Stimulated activated CD8-positive, alpha-beta memory T cell treated with anti-CD3 and anti-CD28 coated beads, Interleukin-15, amount 100 ng/mL, for 1 hour (primary cell): ENCODE results near the gene AIG1.
A peak's percentile ranks its signal among the peaks of the same experiment; 100 is the strongest.
"Not testable (repeated sequence)": the region's sequence is repeated elsewhere in the genome, so short reads cannot be mapped to it uniquely, and the experiment has no call there.

Experiments used
- DNase-seq: peaks from one replicate; pipeline ENCODE4 v3.0.0-alpha.2; 2020; ENCODE audit warnings: low read depth

AIG1 gene

GRCh38 chr6:143332153-143332845, 271.6 kb downstream of the AIG1 start:
- DNase-seq: no peak

- no peak for DNase-seq
Observed at GRCh38 chr6:143333081-143333480, 272.4 kb downstream of the AIG1 start.

DNA sequence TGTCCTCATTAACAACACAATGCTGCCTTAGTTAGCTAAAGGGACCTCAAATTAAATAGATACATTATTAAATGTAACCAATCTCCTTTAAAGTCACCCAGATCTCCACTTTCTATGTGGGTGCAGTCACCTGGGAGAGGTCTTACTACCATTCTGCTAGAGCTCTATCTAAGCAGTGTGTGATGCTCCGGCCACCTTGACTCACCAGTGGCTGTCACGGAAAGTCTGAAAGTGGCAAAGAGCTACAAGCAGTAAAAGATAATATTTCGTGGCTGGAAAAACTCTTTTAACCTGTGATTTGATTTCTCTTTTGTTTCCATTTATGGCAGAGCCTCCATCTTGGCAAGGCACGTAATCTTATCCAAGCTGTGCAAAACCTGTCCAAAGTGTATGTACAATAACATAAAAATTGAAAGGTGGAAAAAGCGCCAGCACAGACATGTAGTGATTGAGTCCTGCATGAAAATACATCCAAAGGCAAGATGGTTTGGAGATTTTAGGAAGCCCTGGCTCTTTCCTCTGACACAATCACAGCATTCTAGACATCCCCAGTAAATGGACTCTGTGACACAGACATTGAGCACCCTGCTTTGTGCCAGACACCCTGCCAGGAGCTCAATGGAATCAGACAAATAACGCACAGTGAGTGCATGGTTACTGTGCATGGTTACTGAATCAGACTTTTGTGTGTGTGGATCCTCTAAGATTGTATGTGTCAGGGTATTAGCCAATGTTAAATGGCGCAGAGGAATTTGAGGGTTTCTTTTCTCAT, 273.2 kb downstream of the AIG1 start:
- DNase-seq: no peak

DNA sequence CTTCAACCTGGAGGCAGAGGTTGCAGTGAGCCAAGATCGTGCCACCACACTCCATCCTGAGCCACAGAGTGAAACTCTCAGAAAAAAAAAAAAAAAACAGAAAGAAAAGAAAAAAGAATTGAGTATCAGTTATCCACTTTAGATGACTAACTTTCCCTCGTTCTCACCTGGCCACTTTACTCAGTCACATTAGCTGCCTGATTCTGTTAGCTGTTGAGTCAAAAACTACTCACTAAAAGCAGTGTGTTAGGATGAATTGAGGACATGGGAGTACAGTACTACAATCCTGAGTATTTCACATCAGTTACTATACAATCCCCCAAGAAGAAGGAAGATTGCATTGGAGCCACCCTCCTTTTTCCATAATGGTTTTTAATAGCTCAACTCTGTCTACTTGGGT, 275.2 kb downstream of the AIG1 start:
- DNase-seq: no peak

DNA sequence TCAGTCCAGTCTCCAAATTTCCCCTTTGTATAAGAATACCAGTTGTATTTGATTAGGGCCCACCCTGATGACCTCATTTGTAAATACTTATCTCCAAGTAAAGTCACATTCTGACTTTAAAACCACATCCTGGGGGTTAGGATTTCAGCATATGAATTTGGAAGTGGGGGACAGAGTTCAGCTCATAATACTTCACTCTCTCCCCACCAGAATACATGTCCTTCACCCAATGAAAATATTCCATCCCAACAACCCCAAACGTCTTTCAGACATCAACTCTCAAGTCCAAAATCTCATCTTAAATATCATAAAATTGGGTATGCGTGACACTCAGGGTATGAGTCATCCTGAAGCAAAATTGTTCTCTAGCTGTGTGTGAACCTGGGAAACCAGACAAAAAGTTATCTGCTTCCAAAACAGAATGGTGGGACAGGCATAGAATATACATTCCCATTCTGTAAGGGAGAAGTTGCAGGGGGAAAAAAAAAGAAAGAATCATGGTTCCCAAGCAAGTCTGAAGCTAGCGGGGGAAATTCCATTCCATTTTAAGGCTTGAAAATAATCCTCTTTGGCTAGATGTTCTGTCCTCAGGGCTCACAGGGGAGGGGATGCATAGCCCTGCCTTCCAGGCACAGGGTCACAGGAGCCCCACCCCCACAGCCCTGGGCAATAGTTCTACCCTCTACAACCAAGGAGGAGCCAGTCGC, 275.9 kb downstream of the AIG1 start:
- DNase-seq: no peak

DNA sequence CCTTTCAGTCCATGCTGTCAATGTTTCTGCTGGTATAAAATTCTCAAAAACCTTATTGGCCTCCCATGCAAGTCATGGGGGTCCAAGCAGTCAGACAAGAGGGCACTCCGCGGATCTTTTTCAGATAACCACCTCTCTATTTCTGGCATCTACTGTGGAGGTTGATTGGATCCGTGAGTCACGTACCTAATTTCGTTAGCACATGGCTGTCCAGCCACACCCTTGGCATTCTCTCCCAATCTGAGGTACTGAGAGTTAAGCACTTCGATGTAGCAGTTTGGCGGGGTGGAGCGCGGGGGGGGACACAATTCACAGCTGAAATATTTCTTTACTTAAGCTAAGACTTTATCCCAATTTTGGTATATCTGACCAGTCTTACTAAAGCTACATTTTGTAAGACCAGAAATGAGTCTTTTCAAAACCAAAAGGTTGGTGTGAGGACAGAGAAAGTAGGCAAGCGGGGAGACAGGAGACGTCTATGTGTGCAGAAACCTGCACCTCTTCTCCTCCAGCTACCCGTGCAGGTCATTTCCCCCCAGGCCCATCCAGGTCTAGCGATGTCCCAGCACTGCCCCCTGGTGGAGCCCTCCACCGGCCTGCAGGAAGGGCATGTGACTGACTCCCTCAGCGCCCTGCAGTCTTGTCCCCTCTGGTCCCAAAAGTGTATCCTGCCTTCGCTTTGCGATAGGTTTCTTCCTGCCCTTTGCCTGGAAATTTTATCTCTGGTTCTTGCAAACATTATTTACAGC, 276.7 kb downstream of the AIG1 start:
- peak; percentile 13 for DNase-seq

DNA sequence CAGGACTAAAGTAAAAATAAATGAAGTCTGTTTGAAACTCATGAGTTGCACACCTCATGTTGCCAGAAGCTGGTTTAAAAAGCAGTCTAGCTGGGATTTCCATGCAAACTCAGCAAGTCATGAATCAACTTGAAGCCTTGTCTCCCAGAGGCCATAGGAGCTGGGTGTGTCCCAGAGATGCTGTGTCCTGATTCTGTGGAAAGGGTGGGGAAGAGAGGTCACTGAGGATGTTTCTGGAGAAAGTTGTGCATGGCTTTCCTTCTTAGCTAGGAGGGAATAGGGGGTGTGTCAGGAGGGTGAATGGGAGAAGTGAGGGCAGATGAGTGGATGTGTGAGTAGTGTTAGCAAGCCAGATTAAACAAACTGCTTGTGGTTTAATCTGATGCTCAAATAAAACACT, 278.5 kb downstream of the AIG1 start:
- DNase-seq: no peak

DNA sequence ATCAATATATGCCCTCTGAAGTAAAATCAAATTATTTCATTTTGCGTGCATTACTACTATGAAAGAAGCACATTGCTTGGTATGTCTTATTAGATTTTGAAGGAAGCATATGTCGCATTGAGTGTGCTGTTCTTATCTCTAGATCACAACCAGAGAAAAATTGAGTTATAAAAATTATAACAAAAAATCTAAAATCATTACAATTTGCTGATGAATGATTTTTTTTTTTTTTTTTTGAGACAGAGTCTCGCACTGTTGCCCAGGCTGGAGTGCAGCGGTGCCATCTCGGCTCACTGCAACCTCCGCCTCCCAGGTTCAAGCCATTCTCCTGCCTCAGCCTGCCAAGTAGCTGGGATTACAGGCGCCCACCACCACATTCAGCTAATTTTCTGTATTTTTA, 284.8 kb downstream of the AIG1 start:
- DNase-seq: not testable (repeated sequence)

- DNase-seq: no peak
Observed at GRCh38 chr6:143346004-143346403, 285.3 kb downstream of the AIG1 start.

GRCh38 chr6:143348531-143348930, 287.8 kb downstream of the AIG1 start:
- no peak for DNase-seq

DNA sequence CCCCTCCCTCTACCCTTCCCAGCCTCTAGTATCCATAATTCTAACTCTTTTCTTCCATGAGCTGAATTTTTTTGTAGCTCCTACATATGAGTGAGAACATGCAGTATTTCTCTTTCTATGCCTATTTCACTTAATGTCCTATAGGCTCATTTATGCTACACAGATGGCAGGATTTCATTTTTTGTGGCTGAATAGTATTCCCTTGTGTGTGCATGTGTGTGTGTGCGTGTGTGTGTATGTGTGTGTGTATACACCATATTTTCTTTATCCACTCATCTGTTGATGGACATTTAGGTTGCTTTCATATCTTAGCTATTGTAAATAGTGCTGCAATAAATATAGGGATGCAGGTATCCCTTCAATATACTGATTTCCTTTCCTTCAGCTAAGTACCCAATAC, 288.8 kb downstream of the AIG1 start:
- no peak for DNase-seq

- DNase-seq: no peak
Observed at GRCh38 chr6:143356101-143356880, 295.6 kb downstream of the AIG1 start.

- no peak for DNase-seq
Observed at GRCh38 chr6:143357152-143357551, 296.5 kb downstream of the AIG1 start.

GRCh38 chr6:143357561-143358255, 297.0 kb downstream of the AIG1 start:
- DNase-seq: no peak

DNA sequence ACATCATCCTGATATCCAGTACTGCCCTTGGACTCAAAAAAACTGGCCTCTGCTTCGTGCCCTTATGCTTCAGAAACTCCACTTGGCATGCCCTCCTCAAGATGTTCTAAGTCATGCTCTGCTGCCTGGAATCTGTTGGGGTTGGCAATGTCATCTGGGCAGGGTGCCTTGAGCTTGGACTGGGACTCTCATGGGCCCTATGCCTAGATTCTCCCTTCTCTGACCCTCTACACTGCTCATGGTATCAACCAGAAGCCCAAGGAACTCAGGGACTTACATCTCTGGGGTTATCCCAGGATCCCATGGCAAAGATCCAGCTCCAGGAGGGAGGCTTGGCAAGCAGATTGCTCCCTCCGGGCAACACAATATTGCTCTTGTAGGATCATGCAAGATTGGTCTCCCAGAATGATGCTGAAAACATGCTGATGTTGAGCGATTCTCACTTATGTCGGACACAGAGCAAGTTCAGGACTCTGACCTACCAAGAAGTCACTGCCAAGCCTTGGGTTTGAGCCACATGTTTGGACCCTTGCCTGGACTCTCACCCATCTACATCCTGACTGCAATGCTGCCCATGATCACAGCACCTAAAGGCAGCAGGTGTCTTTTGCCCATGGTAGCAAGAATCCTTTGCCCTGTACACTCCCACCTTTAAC, 301.0 kb downstream of the AIG1 start:
- DNase-seq: no peak

GRCh38 chr6:143362192-143362558, 301.5 kb downstream of the AIG1 start:
- no peak for DNase-seq

DNA sequence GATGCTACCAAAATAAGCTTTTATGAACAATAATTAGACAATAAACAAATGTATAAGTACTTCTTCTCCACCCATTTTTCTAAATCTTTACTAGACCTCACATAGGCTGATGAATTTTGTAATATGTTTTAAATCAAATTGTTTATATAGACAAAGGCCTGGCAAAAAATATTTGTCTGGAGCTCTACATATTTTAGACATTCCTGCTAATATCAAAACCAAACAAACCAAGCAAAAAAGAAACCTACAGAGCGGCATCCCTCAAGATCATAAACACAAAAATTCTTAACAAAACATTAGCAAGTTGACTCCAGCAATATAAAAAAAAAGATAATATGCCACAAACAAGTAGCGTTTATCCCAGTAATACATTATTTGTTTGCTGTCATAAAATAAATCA, 302.6 kb downstream of the AIG1 start:
- DNase-seq: no peak

GRCh38 chr6:143368426-143368825, 307.7 kb downstream of the AIG1 start:
- DNase-seq: no peak

DNA sequence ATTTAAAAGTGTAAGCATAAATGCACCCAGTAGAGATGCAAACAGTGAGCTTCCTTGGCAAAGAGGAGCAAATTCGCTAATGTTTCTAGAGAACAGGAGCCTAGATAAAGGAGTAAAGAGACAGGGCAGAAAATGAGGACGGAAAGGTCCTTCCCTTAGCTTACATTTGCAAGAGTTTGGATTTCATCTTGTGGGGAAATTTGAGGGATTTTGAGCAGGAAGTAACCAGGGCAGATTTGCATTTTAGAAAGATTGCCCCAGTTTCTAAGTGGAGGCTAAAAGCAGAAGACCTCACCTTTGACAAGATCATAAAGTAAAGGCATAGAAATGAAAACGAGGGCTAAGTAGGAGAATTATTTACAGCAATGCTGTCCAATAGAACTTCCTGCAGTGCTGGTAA, 309.3 kb downstream of the AIG1 start:
- no peak for DNase-seq

- no peak for DNase-seq
Observed at GRCh38 chr6:143370812-143371370, 310.2 kb downstream of the AIG1 start.
